HepG2 (cell line): ENCODE measurements around the gene RAB6B. TPM values are rescaled to one million over a fixed set of nuclear protein-coding genes. Genes with fewer than 3 reads are reported as not detected.

Source experiments
- ATAC-seq: fragments of 200-7000 bp; cut with Tn5 transposase; 3 replicates; pipeline ENCODE4 v1.9.1; 2020; ENCODE audit warnings: mild to moderate bottlenecking, moderate library complexity
- BruUV-seq: library from RNA; stranded (reverse); fragments of 400-500 nt; replicated peaks from 2 replicates; lab custom pipeline; 2021; lab: Mats Ljungman, UMichigan
- CTCF ChIA-PET: fragments of 300-600 bp; formaldehyde crosslinking; extraction: SDS; loops from one replicate; lab custom pipeline; 2021; ENCODE audit warnings: low total read pairs, inconsistent platforms, low intra/inter-chr PET ratio; lab: Yijun Ruan, JAX
- POLR2A ChIA-PET: fragments of 350-600 bp; sonication (Branson Sonifier 250); formaldehyde crosslinking; loops from one replicate; lab custom pipeline; 2020; ENCODE audit warnings: antibody characterized with exemption, inconsistent platforms; lab: Yijun Ruan, JAX
- DNase-seq: peaks from one replicate; pipeline ENCODE4 v3.0.0-alpha.2; 2015; ENCODE audit warnings: low spot score
- FAIRE-seq: peaks from 3 replicates; lab custom pipeline; 2011; peaks lifted over from hg19 to GRCh38; lab: Jason Lieb, UNC
- H2AFZ ChIP-seq: one replicate; pipeline ENCODE4 v1.6.1; 2011; ENCODE audit warnings: low read length, inconsistent platforms
- H3K27ac ChIP-seq: fragments of 300-600 bp; 3 replicates; pipeline ENCODE4 v1.8.0; 2011; ENCODE audit warnings: mixed run types, mild to moderate bottlenecking, mixed read lengths, low read length, inconsistent platforms; ENCODE audit not compliant: insufficient read depth; ENCODE audit errors: extremely low read length
- H3K27me3 ChIP-seq, 2 experiments: fragments of 200-600 bp in 1 of 2; 2 replicates in 1 of 2; 3 replicates in 1 of 2; pipeline versions ENCODE4 v1.6.0 to v1.8.0; 2011; ENCODE audit warnings: low read length in 2 of 2, mild to moderate bottlenecking in 2 of 2, moderate library complexity in 2 of 2, inconsistent platforms in 1 of 2; ENCODE audit not compliant: insufficient read depth in 2 of 2, control insufficient read depth in 1 of 2
- H3K36me3 ChIP-seq, 2 experiments: fragments of 200-600 bp in 1 of 2; replicated peaks in 1 of 2; 2 replicates in 1 of 2; 3 replicates in 1 of 2; pipeline versions ENCODE4 v1.5.1 to v1.8.0; 2011; ENCODE audit warnings: low read length in 2 of 2, inconsistent platforms in 1 of 2; ENCODE audit not compliant: insufficient read depth in 2 of 2, control insufficient read depth in 1 of 2
- H3K4me1 ChIP-seq: 2 replicates; pipeline ENCODE4 v1.5.1; 2012; ENCODE audit warnings: low read length, inconsistent platforms; ENCODE audit not compliant: insufficient read depth
- H3K4me2 ChIP-seq: 2 replicates; pipeline ENCODE4 v1.6.0; 2011; ENCODE audit warnings: low read depth, low read length, inconsistent platforms
- H3K4me3 ChIP-seq, 3 experiments: fragments of 200-600 bp in 1 of 3; sonication (generic), shearing (Covaris generic) in 1 of 3; replicated peaks in 1 of 3; 2 replicates each; pipeline ENCODE4 v1.5.1; 2011 to 2016; ENCODE audit warnings: low read length in 3 of 3, inconsistent platforms in 2 of 3, low read depth in 2 of 3, mild to moderate bottlenecking in 2 of 3, control low read depth in 1 of 3, mixed read lengths in 1 of 3; ENCODE audit not compliant: insufficient read depth in 1 of 3
- H3K79me2 ChIP-seq: one replicate; pipeline ENCODE4 v1.6.1; 2011; ENCODE audit warnings: low read length, inconsistent platforms; ENCODE audit not compliant: insufficient read depth
- H3K9ac ChIP-seq: 2 replicates; pipeline ENCODE4 v1.6.0; 2011; ENCODE audit warnings: mild to moderate bottlenecking, low read depth, low read length, inconsistent platforms; ENCODE audit not compliant: insufficient read depth
- H3K9me3 ChIP-seq: 2 replicates; pipeline ENCODE4 v1.5.1; 2012; ENCODE audit warnings: mild to moderate bottlenecking, low read length
- H4K20me1 ChIP-seq: 2 replicates; pipeline ENCODE4 v1.6.0; 2011; ENCODE audit warnings: inconsistent platforms, mild to moderate bottlenecking, low read length, moderate library complexity; ENCODE audit not compliant: insufficient read depth
- GMEB1 ChIP-seq: sonication (generic); formaldehyde crosslinking; IDR thresholded peaks from 2 replicates; pipeline ENCODE4 v1.5.1; 2020; ENCODE audit warnings: missing genetic modification reagents, mild to moderate bottlenecking, borderline replicate concordance
- NFYB ChIP-seq: sonication (generic); formaldehyde crosslinking; IDR thresholded peaks from 2 replicates; pipeline ENCODE4 v1.4.0; 2020; ENCODE audit warnings: missing genetic modification reagents
- WIZ ChIP-seq: sonication (generic); formaldehyde crosslinking; IDR thresholded peaks from 2 replicates; pipeline ENCODE4 v1.5.1; 2020; ENCODE audit warnings: mild to moderate bottlenecking, missing genetic modification reagents
- ZNF773 ChIP-seq: sonication (generic); formaldehyde crosslinking; IDR thresholded peaks from 2 replicates; pipeline ENCODE4 v1.4.0; 2020; ENCODE audit warnings: missing genetic modification reagents, borderline replicate concordance
- ZSCAN31 ChIP-seq: sonication (generic); formaldehyde crosslinking; IDR thresholded peaks from 2 replicates; pipeline ENCODE4 v1.5.0; 2020; ENCODE audit warnings: low read depth, mild to moderate bottlenecking, missing genetic modification reagents
- WGBS: methylation state at CpG from one replicate; pipeline ENCODE4 v1.1.6; 2017; ENCODE audit warnings: low lambda C conversion rate; 5-methylcytosine and 5-hydroxymethylcytosine counted together
- in situ Hi-C: cut with HindIII; loops from 2 replicates; pipeline ENCODE4 v1.10.0; 2017; ENCODE audit warnings: low pct_unique_long_range_greater_than_20kb; ENCODE audit not compliant: extremely low pct_ligation_motif_present
- intact Hi-C: fragments of 100-400 bp; cut with micrococcal nuclease; formaldehyde crosslinking; loops from one replicate; pipeline ENCODE4 v1.10.0; 2022; ENCODE audit not compliant: unreplicated experiment
- polyA plus RNA-seq, 8 experiments: library from polyadenylated mRNA; depleted of rRNA in 3 of 8; stranded (reverse) in 7 of 8; unstranded in 1 of 8; fragments of >200 nt; fragmentation: Illumina TruSeq in 4 of 8; extraction: Trizol in 4 of 8; gene quantifications; 2 replicates each; pipeline versions ENCODE4 v1.2.1 to v1.2.3, GENCODE V29; 2011 to 2016; ENCODE audit warnings: low read depth in 4 of 8, missing spikeins in 1 of 8, mixed read lengths in 1 of 8; ENCODE audit not compliant: insufficient read depth in 1 of 8
- total RNA-seq, 5 experiments: library from RNA; depleted of rRNA; stranded (reverse); fragments of >200 nt; fragmentation: Illumina TruSeq; extraction: Trizol; gene quantifications; 2 replicates each; pipeline ENCODE4 v1.2.3, GENCODE V29; 2016; ENCODE audit warnings: low read depth in 1 of 5
- TF ChIP-seq, protein P1 (sequence below): sonication (generic); formaldehyde crosslinking; IDR thresholded peaks from 2 replicates; pipeline ENCODE4 v1.4.0; 2020; ENCODE audit warnings: missing genetic modification reagents, borderline replicate concordance
- TF ChIP-seq, protein P2 (sequence below): sonication (generic); formaldehyde crosslinking; IDR thresholded peaks from 2 replicates; pipeline ENCODE4 v1.8.1; 2023; ENCODE audit warnings: mild to moderate bottlenecking, moderate library complexity, missing genetic modification reagents

RAB6B gene
- total and polyA plus RNA-seq, 2 of the 13 experiments (the other 11 are each of a cell fraction or from before 2014, with no cell fraction given), result 0.16 TPM; not detected in 1

- Histone ChIP-seq H3K36me3 (no peaks in the 10 kb centered on the region), H3K27me3 (peaks cover 2 to 24% of the 10 kb centered on the region in 2 experiments; a peak in 2 of 5 replicates), H3K79me2 (no peaks in the 10 kb centered on the region), H4K20me1 (no peaks in the 10 kb centered on the region), H3K4me3 (no peak overlapping the region), H3K4me2 (no peak overlapping the region), H3K27ac (no peak overlapping the region), H3K4me1 (no peaks in the 10 kb centered on the region), H2AFZ (no peak overlapping the region), H3K9me3 (no peaks in the 10 kb centered on the region), H3K9ac (no peak overlapping the region)
- BruUV-seq, result no TSS peak
- ChIA-PET POLR2A (no interaction called here), CTCF (no interaction called here)
- intact Hi-C loops, result no loop called here
- no peak for DNase-seq
- no peak for FAIRE-seq
- ATAC-seq, result no peak
- TF ChIP-seq WIZ (no peak), ZSCAN31 (no peak), NFYB (no peak), ZNF773 (no peak), GMEB1 (CRISPR knock-in tag) (no peak)
- TF ChIP-seq, protein P1, sequence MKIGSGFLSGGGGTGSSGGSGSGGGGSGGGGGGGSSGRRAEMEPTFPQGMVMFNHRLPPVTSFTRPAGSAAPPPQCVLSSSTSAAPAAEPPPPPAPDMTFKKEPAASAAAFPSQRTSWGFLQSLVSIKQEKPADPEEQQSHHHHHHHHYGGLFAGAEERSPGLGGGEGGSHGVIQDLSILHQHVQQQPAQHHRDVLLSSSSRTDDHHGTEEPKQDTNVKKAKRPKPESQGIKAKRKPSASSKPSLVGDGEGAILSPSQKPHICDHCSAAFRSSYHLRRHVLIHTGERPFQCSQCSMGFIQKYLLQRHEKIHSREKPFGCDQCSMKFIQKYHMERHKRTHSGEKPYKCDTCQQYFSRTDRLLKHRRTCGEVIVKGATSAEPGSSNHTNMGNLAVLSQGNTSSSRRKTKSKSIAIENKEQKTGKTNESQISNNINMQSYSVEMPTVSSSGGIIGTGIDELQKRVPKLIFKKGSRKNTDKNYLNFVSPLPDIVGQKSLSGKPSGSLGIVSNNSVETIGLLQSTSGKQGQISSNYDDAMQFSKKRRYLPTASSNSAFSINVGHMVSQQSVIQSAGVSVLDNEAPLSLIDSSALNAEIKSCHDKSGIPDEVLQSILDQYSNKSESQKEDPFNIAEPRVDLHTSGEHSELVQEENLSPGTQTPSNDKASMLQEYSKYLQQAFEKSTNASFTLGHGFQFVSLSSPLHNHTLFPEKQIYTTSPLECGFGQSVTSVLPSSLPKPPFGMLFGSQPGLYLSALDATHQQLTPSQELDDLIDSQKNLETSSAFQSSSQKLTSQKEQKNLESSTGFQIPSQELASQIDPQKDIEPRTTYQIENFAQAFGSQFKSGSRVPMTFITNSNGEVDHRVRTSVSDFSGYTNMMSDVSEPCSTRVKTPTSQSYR (CRISPR knock-in tag), result no peak
- TF ChIP-seq, protein P2, sequence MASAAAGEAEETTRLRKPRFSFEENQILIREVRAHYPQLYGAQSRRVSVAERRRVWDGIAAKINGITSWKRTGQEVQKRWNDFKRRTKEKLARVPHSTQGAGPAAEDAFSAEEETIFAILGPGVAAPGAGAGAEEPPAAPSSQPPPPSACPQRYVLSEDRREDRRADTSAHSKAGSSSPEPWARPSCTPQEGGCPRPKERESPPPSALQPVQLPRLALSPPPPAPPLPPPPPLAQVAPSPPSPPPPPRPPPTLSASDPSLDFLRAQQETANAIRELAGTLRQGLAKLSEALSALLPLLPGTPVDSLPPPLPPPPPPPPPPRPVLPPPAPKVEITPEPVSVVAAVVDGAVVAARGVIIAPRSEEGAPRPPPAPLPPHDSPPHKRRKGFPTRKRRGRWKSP (CRISPR knock-in tag), result no peak
- 40% methylated on average over 6 of the region's 8 CpGs for WGBS
- in situ Hi-C loops, result loop anchor here (10.0 kb wide), 1 partner anchor 108 kb away; no protein-coding TSS in a partner anchor
Observed at GRCh38 chr3:133937061-133937686, 41.5 kb upstream of the RAB6B start.
